Caco-2 (cell line): ENCODE results near the gene DUSP6. TPM values are rescaled to one million over a fixed set of nuclear protein-coding genes. Genes with fewer than 3 reads are reported as not detected.

ENCODE experiments used
- BruUV-seq: library from RNA; stranded (reverse); fragments of 400-500 nt; replicated peaks from 2 replicates; lab custom pipeline; 2021; lab: Mats Ljungman, UMichigan
- CTCF ChIA-PET: fragments of 300-600 bp; sonication (Branson Sonifier 250); formaldehyde crosslinking; loops from one replicate; lab custom pipeline; 2022; ENCODE audit warnings: antibody characterized with exemption; lab: Charles Lee
- POLR2A ChIA-PET: fragments of 300-600 bp; sonication (Branson Sonifier 250); formaldehyde crosslinking; loops from one replicate; lab custom pipeline; 2022; ENCODE audit warnings: antibody characterized with exemption; lab: Charles Lee
- DNase-seq, 2 experiments: peaks; one replicate each; pipeline versions ENCODE4 v3.0.0 to v3.0.0-alpha.2; 2020 to 2022
- H3K27me3 ChIP-seq: replicated peaks from 2 replicates; pipeline ENCODE4 v1.6.0; 2011; ENCODE audit warnings: low read length; ENCODE audit not compliant: control insufficient read depth, insufficient read depth
- H3K36me3 ChIP-seq: 2 replicates; pipeline ENCODE4 v1.5.1; 2011; ENCODE audit warnings: low read length; ENCODE audit not compliant: control insufficient read depth, insufficient read depth
- H3K4me1 ChIP-seq: fragments of 250-450 bp; sonication (Bioruptor Pico); 2 replicates; pipeline ENCODE4 v1.5.1; 2020; ENCODE audit warnings: mild to moderate bottlenecking
- H3K4me3 ChIP-seq: 2 replicates; pipeline ENCODE4 v1.5.1; 2011; ENCODE audit warnings: low read depth, mild to moderate bottlenecking, control low read depth, low read length
- H3K9me3 ChIP-seq: fragments of 250-450 bp; sonication (Bioruptor Pico); 2 replicates; pipeline ENCODE4 v1.5.1; 2020; ENCODE audit warnings: mild to moderate bottlenecking, moderate library complexity
- H3K27ac Mint-ChIP-seq: one replicate; pipeline ENCODE4 v1.8.0; 2022; ENCODE audit warnings: mixed read lengths; ENCODE audit not compliant: unreplicated experiment
- H3K27me3 Mint-ChIP-seq: one replicate; pipeline ENCODE4 v1.8.0; 2022; ENCODE audit warnings: mixed read lengths; ENCODE audit not compliant: insufficient read depth, unreplicated experiment
- H3K36me3 Mint-ChIP-seq: one replicate; pipeline ENCODE4 v1.8.0; 2022; ENCODE audit warnings: mild to moderate bottlenecking, mixed read lengths; ENCODE audit not compliant: insufficient read depth, unreplicated experiment
- H3K4me1 Mint-ChIP-seq: one replicate; pipeline ENCODE4 v1.8.0; 2022; ENCODE audit warnings: low read depth, mixed read lengths; ENCODE audit not compliant: unreplicated experiment
- H3K4me3 Mint-ChIP-seq: one replicate; pipeline ENCODE4 v1.8.0; 2022; ENCODE audit warnings: mild to moderate bottlenecking, moderate library complexity, mixed read lengths; ENCODE audit not compliant: unreplicated experiment
- H3K9me3 Mint-ChIP-seq: one replicate; pipeline ENCODE4 v1.8.0; 2022; ENCODE audit warnings: mixed read lengths; ENCODE audit not compliant: unreplicated experiment
- intact Hi-C: fragments of 100-400 bp; cut with micrococcal nuclease; formaldehyde crosslinking; loops from one replicate; pipeline ENCODE4 v1.10.0; 2022; ENCODE audit not compliant: unreplicated experiment
- total RNA-seq: library from RNA; stranded (reverse); gene quantifications from 2 replicates; pipeline ENCODE4 v1.2.3, GENCODE V29; 2022
- TF ChIP-seq, protein P1 (sequence below), 2 experiments: fragments of 200-600 bp in 1 of 2; IDR thresholded peaks; 1 replicate in 1 of 2; 2 replicates in 1 of 2; pipeline versions ENCODE4 v1.5.1 to v1.8.0; 2011 to 2022; ENCODE audit warnings: antibody characterized with exemption in 1 of 2, control low read depth in 1 of 2, inconsistent platforms in 1 of 2, low read depth in 1 of 2, low read length in 1 of 2, mild to moderate bottlenecking in 1 of 2, moderate library complexity in 1 of 2; ENCODE audit not compliant: insufficient read depth in 1 of 2, severe bottlenecking in 1 of 2, unreplicated experiment in 1 of 2

The DUSP6 gene
- total RNA-seq, 1 experiment from 2014 or later: 22.4 TPM

DNA sequence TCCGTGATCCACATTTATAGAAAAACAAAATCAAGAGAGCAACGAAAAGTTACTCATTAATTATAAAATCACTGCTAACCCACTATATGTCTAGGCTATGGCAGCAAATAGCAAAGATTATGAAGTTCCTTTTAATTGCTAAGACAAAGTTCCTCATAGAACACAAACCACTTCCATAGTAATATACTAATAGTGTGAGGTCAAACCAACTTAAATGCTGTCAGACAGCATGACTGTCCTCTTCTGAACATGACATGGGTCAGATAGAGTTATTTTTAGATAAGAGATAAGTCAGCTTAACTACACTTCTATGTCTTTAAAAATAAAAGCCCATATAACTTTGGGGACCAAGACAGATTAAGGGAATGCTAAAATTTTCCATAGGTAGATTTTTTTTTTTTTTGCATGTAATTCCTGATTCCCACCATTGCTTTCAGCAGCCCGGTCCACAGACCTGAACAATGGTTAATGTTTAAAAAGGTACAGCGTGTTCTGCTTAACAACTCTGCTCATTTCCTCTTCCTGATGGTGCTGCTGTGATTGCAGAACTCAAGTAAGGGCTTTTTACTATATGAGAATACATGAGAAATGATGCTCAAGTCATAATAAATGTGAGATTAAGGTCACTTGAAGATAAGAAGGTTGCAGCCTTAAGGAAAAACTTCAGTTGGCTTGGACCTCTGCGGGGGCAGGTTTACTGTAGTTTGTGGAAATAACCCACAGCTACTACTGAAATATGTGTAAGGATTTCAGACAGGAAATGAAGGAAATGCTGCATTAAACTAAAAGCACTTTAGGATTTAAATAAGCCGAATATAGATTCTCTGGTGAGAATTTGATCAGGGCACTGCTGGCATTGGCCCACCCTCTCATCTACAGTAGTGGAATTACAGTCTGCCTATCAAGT lies 37.7 kb upstream of the DUSP6 start:
- Mint-ChIP-seq H3K4me1 (peaks cover 43% of the 10 kb centered on the region), H3K4me3 (peak overlapping the region; percentile 4), H3K36me3 (no peaks in the 10 kb centered on the region), H3K27me3 (no peaks in the 10 kb centered on the region), H3K9me3 (no peaks in the 10 kb centered on the region), H3K27ac (peak overlapping the region; percentile 34)
- Histone ChIP-seq H3K4me1 (peaks cover 60% of the 10 kb centered on the region), H3K4me3 (no peak overlapping the region), H3K36me3 (no peaks in the 10 kb centered on the region), H3K9me3 (no peaks in the 10 kb centered on the region), H3K27me3 (no peaks in the 10 kb centered on the region)
- CTCF ChIA-PET: no interaction called here
- no peak for DNase-seq
- intact Hi-C loops: loop anchor here (2.0 to 5.0 kb wide), 2 partner anchors 19 to 38 kb away; partner anchors contain the start of gene DUSP6
- POLR2A ChIA-PET: interaction anchor here (0.7 to 1.6 kb wide), 2 partner anchors 11 kb away, joined by 3 to 5 read pairs; no protein-coding TSS in a partner anchor
- TF ChIP-seq, protein P1, sequence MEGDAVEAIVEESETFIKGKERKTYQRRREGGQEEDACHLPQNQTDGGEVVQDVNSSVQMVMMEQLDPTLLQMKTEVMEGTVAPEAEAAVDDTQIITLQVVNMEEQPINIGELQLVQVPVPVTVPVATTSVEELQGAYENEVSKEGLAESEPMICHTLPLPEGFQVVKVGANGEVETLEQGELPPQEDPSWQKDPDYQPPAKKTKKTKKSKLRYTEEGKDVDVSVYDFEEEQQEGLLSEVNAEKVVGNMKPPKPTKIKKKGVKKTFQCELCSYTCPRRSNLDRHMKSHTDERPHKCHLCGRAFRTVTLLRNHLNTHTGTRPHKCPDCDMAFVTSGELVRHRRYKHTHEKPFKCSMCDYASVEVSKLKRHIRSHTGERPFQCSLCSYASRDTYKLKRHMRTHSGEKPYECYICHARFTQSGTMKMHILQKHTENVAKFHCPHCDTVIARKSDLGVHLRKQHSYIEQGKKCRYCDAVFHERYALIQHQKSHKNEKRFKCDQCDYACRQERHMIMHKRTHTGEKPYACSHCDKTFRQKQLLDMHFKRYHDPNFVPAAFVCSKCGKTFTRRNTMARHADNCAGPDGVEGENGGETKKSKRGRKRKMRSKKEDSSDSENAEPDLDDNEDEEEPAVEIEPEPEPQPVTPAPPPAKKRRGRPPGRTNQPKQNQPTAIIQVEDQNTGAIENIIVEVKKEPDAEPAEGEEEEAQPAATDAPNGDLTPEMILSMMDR (IDR thresholded peaks at IDR 0.05; ENCODE audit: insufficient read depth in 1 of 2, low read depth in 1 of 2, low read length in 1 of 2, severe bottlenecking in 1 of 2, unreplicated experiment in 1 of 2): no peak
- BruUV-seq: no TSS peak

DNA sequence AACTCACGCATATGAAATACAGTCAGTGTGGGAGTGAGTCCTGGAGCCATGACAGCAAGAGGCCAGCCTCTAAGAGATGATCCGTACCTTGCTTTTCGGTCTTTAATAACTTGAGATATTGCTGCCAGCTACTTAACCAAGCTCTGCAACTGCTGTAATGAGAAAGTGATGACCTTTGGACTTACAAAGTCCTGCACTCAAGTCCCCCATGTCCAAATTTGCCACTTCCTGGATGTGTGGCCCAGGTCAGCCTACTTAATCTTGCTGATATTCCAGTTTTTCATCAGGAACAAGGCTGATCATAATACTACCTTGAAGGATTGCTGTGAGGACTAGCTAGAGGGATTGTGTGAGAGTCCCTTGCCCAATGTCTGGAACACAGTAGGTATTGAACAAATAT lies 33.8 kb upstream of the DUSP6 start:
- Histone ChIP-seq H3K9me3 (no peaks in the 10 kb centered on the region), H3K36me3 (no peaks in the 10 kb centered on the region), H3K4me3 (no peak overlapping the region), H3K4me1 (peaks cover 79% of the 10 kb centered on the region), H3K27me3 (no peaks in the 10 kb centered on the region)
- Mint-ChIP-seq H3K4me3 (no peak overlapping the region), H3K9me3 (no peaks in the 10 kb centered on the region), H3K27ac (peak overlapping the region; percentile 31), H3K27me3 (no peaks in the 10 kb centered on the region), H3K4me1 (peaks cover 63% of the 10 kb centered on the region), H3K36me3 (no peaks in the 10 kb centered on the region)
- TF ChIP-seq, protein P1 (IDR thresholded peaks at IDR 0.05; ENCODE audit: insufficient read depth in 1 of 2, low read depth in 1 of 2, low read length in 1 of 2, severe bottlenecking in 1 of 2, unreplicated experiment in 1 of 2): no peak
- intact Hi-C loops: no loop called here
- ChIA-PET CTCF (no interaction called here), POLR2A (interaction anchor here (4.7 kb wide), 1 partner anchor 33 kb away, joined by 23 read pairs; the partner anchor contains the start of gene DUSP6)
- no peak for DNase-seq
- BruUV-seq: no TSS peak

DNA sequence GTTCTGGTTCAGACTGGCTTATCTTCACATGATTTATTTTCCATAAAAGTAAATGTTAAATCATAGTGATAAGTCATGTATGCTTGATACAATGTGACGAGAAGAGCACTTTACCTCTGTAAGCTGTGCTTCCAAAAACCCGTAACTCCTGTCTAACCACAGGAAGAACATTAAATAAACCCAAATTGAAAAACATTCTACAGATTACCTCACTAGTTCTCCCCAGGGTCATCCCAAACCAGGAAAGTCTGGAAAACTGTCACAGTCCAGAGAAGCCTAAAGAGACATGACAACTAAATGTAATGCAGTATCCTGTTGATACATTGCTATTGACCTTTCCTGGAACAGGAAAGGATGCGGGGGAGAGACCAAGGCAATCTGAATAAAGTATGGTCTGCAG lies 32.5 kb upstream of the DUSP6 start:
- Mint-ChIP-seq H3K36me3 (peaks cover under 1% of the 10 kb centered on the region), H3K4me1 (peaks cover 51% of the 10 kb centered on the region), H3K27ac (peak overlapping the region; percentile 25), H3K27me3 (no peaks in the 10 kb centered on the region), H3K4me3 (no peak overlapping the region), H3K9me3 (no peaks in the 10 kb centered on the region)
- no TSS peak for BruUV-seq
- Histone ChIP-seq H3K4me1 (peaks cover 79% of the 10 kb centered on the region), H3K36me3 (no peaks in the 10 kb centered on the region), H3K9me3 (no peaks in the 10 kb centered on the region), H3K4me3 (no peak overlapping the region), H3K27me3 (no peaks in the 10 kb centered on the region)
- no peak for DNase-seq
- TF ChIP-seq, protein P1 (IDR thresholded peaks at IDR 0.05; ENCODE audit: insufficient read depth in 1 of 2, low read depth in 1 of 2, low read length in 1 of 2, severe bottlenecking in 1 of 2, unreplicated experiment in 1 of 2): no peak
- intact Hi-C loops: no loop called here
- POLR2A ChIA-PET: interaction anchor here (4.7 kb wide), 1 partner anchor 31 kb away, joined by 23 read pairs; the partner anchor contains the start of gene DUSP6
- CTCF ChIA-PET: no interaction called here
